ENCODE data around the gene JAK1. TPM values are rescaled to one million over a fixed set of nuclear protein-coding genes. Genes with fewer than 3 reads are reported as not detected.
A peak's percentile ranks its signal among the peaks of the same experiment; 100 is the strongest.
"Not testable (repeated sequence)": the region's sequence is repeated elsewhere in the genome, so short reads cannot be mapped to it uniquely, and the experiment has no call there.

The JAK1 gene
- total RNA-seq, 2 experiments from 2014 or later = 213 to 236 TPM

DNA sequence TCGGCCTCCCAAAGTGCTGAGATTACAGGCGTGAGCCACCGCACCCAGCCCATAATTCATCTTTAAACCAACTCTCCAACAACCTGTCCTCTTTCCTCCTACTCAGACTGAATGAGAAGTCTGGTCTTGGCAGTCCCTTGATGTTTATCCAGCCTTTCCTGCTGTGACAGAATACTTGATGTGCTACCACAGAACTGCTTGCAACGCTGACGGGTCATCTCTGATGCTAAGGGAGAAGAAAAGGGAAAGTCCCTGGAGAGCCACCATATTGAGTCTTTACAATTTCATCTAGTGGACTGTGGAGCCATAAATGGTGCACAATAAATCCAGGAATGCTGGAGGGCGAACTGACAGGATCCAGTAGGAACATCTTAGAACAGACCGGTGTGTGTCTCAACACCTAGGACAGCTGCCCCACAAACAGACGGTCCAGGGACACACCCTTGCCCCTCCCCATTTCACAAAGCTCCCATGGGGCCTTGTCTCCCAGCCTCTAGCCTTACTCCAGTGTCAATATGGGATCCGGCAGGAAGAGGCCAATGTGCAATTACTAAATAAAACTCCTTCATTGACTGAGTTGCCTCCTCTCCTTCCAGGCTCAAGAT lies 30.7 kb downstream of the JAK1 start:
- no peak overlapping the region for H3K27ac Mint-ChIP-seq
- peaks cover 28% of the 10 kb centered on the region for H3K4me1 Mint-ChIP-seq
- peaks cover 30% of the 10 kb centered on the region for H3K36me3 Mint-ChIP-seq

GRCh38 chr1:64934878-64935275 lies 31.5 kb downstream of the JAK1 start:
- Mint-ChIP-seq H3K4me3 (no peak overlapping the region), H3K27ac (no peak overlapping the region)

More for the DNA sequence above, 30.7 kb downstream of the JAK1 start:
- no peak overlapping the region for H3K4me3 Mint-ChIP-seq
- no peak for ATAC-seq (ENCODE audit: low read depth)
- no peak for DNase-seq
- peaks cover 4% of the 10 kb centered on the region for H3K9me3 Mint-ChIP-seq
- POLR2A ChIA-PET = no interaction called here
- H3K27me3 Mint-ChIP-seq = no peaks in the 10 kb centered on the region

DNA sequence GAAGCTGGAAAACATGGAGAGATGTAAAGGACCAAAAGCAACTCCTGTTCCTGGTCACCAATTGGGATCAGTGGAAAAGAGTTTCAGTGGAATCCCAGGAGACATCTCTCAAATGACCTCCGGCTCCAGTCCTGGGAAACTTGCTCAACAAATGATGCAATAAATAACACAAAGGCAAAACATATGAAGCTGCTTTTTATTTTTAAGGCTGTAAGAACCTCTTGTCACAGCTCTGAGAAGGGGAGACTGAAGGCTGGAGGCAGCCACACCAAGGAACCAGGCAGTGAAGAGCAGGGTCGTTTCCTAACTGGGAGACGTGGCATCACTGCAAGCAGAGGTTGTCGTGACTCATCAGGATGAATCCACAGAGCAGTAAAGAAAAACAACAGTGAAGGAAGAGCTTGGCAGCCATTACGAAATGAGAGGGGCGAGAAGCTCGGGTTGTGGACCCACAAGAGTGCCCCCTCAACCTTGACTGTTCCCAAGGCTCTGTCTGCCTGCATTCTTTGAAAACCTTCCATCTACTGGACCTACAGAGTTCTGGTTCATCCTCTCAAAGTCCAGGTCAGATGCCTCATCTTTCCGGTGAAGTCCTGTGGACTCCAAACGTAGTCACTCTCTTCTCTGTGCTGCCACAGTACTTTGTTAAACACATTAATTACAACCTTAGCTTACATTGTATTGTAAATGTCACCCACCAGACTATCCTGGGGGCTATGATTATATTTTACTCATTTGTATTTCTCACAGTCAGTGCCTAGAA lies 32.1 kb downstream of the JAK1 start:
- Mint-ChIP-seq H3K27me3 (no peaks in the 10 kb centered on the region), H3K4me3 (no peak overlapping the region), H3K4me1 (peaks cover 31% of the 10 kb centered on the region), H3K27ac (no peak overlapping the region), H3K36me3 (peaks cover 36% of the 10 kb centered on the region), H3K9me3 (peaks cover 4% of the 10 kb centered on the region)
- POLR2A ChIA-PET = no interaction called here
- ATAC-seq (ENCODE audit: low read depth) (no peak), DNase-seq (no peak)

More at GRCh38 chr1:64934878-64935275, 31.5 kb downstream of the JAK1 start:
- ATAC-seq (ENCODE audit: low read depth) (no peak), DNase-seq (no peak)
- Mint-ChIP-seq H3K4me1 (peaks cover 31% of the 10 kb centered on the region), H3K36me3 (peaks cover 34% of the 10 kb centered on the region), H3K27me3 (no peaks in the 10 kb centered on the region), H3K9me3 (peaks cover 4% of the 10 kb centered on the region)
- POLR2A ChIA-PET = no interaction called here

DNA sequence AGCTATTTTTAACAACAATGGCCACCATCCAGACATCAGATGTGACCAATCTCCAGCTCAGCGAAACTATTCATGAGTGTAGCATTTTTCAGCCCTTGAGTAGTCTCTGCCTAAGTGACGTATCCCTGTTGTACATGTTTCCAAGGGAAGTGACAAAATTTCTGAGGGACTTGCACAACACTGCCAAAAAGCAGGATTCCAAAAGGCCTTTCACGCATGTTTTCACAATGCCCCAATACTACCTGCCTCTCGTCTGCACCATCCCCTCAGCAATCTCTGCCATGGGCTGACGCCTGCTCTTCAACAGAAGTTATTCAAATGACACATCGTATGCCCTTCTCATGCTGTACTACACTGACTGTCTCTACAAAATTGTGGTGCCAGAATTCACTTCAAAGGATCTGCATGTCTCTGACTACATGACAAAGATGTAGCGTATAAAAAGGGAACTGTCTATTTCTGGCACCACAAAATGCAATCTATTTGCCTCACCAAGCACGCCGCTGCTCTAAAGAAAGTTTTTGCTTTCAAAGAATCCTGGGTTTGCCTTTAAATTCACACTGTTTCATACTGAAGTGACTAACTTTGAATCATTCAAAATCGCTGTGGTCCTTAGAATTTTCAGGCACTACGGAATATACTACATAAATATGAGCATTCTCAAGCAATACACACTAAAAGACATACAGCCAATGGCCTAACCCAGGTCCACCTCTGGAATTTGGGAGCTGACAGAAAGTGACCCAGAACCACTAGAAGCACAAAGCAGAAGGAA lies 32.9 kb downstream of the JAK1 start:
- H3K4me1 Mint-ChIP-seq = peaks cover 35% of the 10 kb centered on the region
- H3K36me3 Mint-ChIP-seq = peaks cover 31% of the 10 kb centered on the region
- peak overlapping the region; percentile 1 for H3K4me3 Mint-ChIP-seq
- H3K27me3 Mint-ChIP-seq = no peaks in the 10 kb centered on the region
- POLR2A ChIA-PET = no interaction called here
- ATAC-seq (ENCODE audit: low read depth) (no peak), DNase-seq (no peak)
- peaks cover 1% of the 10 kb centered on the region for H3K9me3 Mint-ChIP-seq
- no peak overlapping the region for H3K27ac Mint-ChIP-seq

GRCh38 chr1:64932962-64933295 lies 33.4 kb downstream of the JAK1 start:
- DNase-seq (no peak), ATAC-seq (ENCODE audit: low read depth) (no peak)
- Mint-ChIP-seq H3K9me3 (no peaks in the 10 kb centered on the region), H3K4me1 (peaks cover 37% of the 10 kb centered on the region), H3K4me3 (no peak overlapping the region), H3K27ac (no peak overlapping the region), H3K27me3 (no peaks in the 10 kb centered on the region), H3K36me3 (peaks cover 28% of the 10 kb centered on the region)
- POLR2A ChIA-PET = no interaction called here

DNA sequence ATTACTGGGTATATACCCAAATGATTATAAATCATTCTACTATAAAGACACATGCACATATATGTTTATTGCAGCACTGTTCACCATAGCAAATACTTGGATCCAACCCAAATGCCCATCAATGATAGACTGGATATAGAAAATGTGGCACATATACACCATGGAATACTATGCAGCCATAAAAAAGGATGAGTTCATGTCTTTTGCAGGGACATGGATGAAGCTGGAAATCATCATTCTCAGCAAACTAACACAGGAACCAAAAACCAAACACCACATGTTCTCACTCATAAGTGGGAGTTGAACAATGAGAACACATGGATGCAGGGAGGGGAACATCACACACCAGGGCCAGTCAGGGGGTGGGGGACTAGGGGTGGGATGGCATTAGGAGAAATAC lies 35.7 kb downstream of the JAK1 start:
- ATAC-seq (ENCODE audit: low read depth); H3K4me3 Mint-ChIP-seq; H3K27me3 Mint-ChIP-seq; POLR2A ChIA-PET; H3K9me3 Mint-ChIP-seq; DNase-seq; H3K27ac Mint-ChIP-seq: not testable (repeated sequence)
- Mint-ChIP-seq H3K4me1 (peaks cover 40% of the 10 kb centered on the region), H3K36me3 (peaks cover 27% of the 10 kb centered on the region)

- peaks cover 29% of the 10 kb centered on the region for H3K36me3 Mint-ChIP-seq
- ATAC-seq (ENCODE audit: low read depth) = no peak
- H3K27ac Mint-ChIP-seq = no peak overlapping the region
- DNase-seq = no peak
- no peak overlapping the region for H3K4me3 Mint-ChIP-seq
- H3K9me3 Mint-ChIP-seq = no peaks in the 10 kb centered on the region
- H3K27me3 Mint-ChIP-seq = no peaks in the 10 kb centered on the region
- POLR2A ChIA-PET = no interaction called here
- H3K4me1 Mint-ChIP-seq = peaks cover 41% of the 10 kb centered on the region
These were observed 37.1 kb downstream of the JAK1 start for GRCh38 chr1:64929221-64929620.

DNA sequence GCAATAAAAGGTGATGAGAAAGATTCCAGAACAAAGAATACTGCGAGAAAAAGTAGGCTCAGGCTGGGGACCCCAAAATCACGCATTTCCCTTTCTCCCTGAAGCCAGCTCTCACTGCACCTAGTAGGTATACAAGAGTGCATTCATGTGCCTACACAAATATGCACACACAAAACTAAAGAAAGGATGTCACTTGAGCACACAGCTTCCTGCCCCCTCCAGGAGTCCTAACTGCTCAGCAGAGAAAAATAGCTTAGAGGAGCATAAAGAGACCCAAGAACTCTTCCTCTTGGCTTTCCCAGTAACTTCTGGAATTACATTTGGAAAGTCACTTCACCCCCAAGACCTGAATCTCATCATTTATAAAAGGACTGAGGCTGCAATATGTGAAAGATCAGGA lies 38.0 kb downstream of the JAK1 start:
- POLR2A ChIA-PET = interaction anchor here (0.7 kb wide), 1 partner anchor 18 kb away, joined by 3 read pairs; no protein-coding TSS in a partner anchor
- no peak overlapping the region for H3K4me3 Mint-ChIP-seq

DNA sequence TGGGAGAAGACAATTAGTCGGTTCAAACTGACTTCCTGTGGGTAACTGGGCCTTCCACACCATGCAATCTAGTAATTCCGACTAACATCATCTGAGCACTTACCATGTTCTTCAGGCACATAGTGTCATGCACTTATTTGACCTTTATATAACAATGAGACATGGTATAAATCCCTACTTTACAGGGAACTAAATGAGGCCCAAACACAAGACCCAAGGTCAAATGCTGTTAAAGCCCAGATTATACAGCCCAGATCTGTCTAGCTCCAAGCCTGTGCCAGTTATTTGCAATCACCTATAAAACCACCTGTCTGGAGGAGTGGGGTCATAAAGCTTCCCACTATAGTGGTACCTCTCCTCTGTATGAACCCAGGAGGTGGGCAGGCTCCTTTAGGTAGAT lies 40.8 kb downstream of the JAK1 start:
- POLR2A ChIA-PET = no interaction called here
- peaks cover 16% of the 10 kb centered on the region for H3K36me3 Mint-ChIP-seq
- H3K27ac Mint-ChIP-seq = no peak overlapping the region
- peaks cover 60% of the 10 kb centered on the region for H3K4me1 Mint-ChIP-seq
- no peaks in the 10 kb centered on the region for H3K27me3 Mint-ChIP-seq
- no peak overlapping the region for H3K4me3 Mint-ChIP-seq
- H3K9me3 Mint-ChIP-seq = no peaks in the 10 kb centered on the region
- ATAC-seq (ENCODE audit: low read depth) = no peak
- DNase-seq = no peak

More for the DNA sequence above, 38.0 kb downstream of the JAK1 start:
- ATAC-seq (ENCODE audit: low read depth) = no peak
- no peak for DNase-seq
- H3K9me3 Mint-ChIP-seq = no peaks in the 10 kb centered on the region
- peaks cover 38% of the 10 kb centered on the region for H3K4me1 Mint-ChIP-seq
- peaks cover 25% of the 10 kb centered on the region for H3K36me3 Mint-ChIP-seq
- peak overlapping the region; percentile 57 for H3K27ac Mint-ChIP-seq
- no peaks in the 10 kb centered on the region for H3K27me3 Mint-ChIP-seq

- H3K27me3 Mint-ChIP-seq = no peaks in the 10 kb centered on the region
- H3K27ac Mint-ChIP-seq = no peak overlapping the region
- peaks cover 49% of the 10 kb centered on the region for H3K4me1 Mint-ChIP-seq
- peak; percentile 53 for ATAC-seq (ENCODE audit: low read depth)
- no peaks in the 10 kb centered on the region for H3K9me3 Mint-ChIP-seq
- POLR2A ChIA-PET = interaction anchor here (0.6 kb wide), 1 partner anchor 110 kb away, joined by 6 read pairs; no protein-coding TSS in a partner anchor
- peak overlapping the region; percentile 3 for H3K4me3 Mint-ChIP-seq
- DNase-seq = no peak
- peaks cover 17% of the 10 kb centered on the region for H3K36me3 Mint-ChIP-seq
These were observed 43.0 kb downstream of the JAK1 start for GRCh38 chr1:64923294-64923718.

- Mint-ChIP-seq H3K9me3 (no peaks in the 10 kb centered on the region), H3K27me3 (no peaks in the 10 kb centered on the region), H3K4me3 (peak overlapping the region; percentile 7), H3K27ac (no peak overlapping the region), H3K4me1 (peaks cover 53% of the 10 kb centered on the region), H3K36me3 (peaks cover 17% of the 10 kb centered on the region)
- DNase-seq = no peak
- POLR2A ChIA-PET = no interaction called here
- ATAC-seq (ENCODE audit: low read depth) = peak; percentile 13
These were observed 44.0 kb downstream of the JAK1 start for GRCh38 chr1:64922336-64922735.

DNA sequence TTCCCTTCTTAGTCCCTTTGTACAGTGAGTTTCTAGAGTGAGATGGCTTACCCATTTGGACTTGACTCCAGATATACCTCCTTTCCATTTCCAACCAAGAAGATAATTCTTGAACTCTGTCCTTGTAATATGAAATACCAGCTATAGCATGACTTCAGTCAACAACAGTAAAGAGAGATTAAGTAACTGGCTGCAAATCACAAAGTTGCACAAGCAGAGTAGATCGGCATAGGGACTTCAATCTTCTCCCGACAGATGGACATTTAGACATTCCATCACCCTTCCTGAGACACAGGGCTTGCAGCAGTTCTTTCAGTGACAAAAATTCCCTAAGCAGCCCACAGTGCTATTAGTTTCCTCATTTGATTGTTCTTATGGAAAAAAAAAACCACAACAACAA lies 44.6 kb downstream of the JAK1 start:
- ATAC-seq (ENCODE audit: low read depth) (no peak), DNase-seq (no peak)
- Mint-ChIP-seq H3K27me3 (no peaks in the 10 kb centered on the region), H3K9me3 (no peaks in the 10 kb centered on the region), H3K36me3 (peaks cover 17% of the 10 kb centered on the region), H3K27ac (no peak overlapping the region), H3K4me1 (peaks cover 59% of the 10 kb centered on the region), H3K4me3 (no peak overlapping the region)
- POLR2A ChIA-PET = interaction anchor here (0.6 kb wide), 1 partner anchor 176 kb away, joined by 4 read pairs; no protein-coding TSS in a partner anchor

DNA sequence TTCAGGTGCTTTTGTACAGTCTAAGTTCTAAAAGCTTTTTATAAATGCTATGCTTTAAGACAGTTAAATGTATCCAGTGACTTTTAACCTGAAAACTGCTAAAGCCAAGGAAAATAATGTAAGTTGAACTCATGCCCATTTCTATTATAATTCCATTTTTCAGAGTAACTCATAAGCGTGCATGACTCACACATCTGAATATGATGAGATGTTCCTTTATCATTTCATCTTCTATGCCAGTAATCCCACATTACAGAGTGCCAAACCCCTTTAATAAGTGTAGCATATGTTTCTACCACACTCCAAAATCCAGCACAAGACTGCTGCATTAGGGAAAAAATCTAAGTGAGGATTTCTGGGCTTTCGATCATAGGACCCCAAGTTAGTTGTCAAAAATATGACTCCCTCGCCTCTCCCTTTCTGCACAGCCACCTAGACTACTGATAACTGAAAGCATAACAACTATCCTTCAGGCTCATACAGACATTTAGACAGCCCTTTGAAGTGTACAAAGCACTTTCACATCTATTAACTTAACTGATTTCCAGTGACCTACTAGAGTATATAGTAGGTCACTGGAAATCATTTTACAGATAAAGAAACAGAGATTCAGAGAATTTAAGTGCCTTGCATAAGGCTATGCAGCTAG lies 45.3 kb downstream of the JAK1 start:
- H3K36me3 Mint-ChIP-seq = peaks cover 12% of the 10 kb centered on the region
- H3K9me3 Mint-ChIP-seq = no peaks in the 10 kb centered on the region
- POLR2A ChIA-PET = interaction anchor here (0.6 kb wide), 1 partner anchor 176 kb away, joined by 4 read pairs; no protein-coding TSS in a partner anchor
- H3K27ac Mint-ChIP-seq = no peak overlapping the region
- no peak for DNase-seq
- H3K27me3 Mint-ChIP-seq = no peaks in the 10 kb centered on the region
- H3K4me3 Mint-ChIP-seq = no peak overlapping the region
- no peak for ATAC-seq (ENCODE audit: low read depth)
- H3K4me1 Mint-ChIP-seq = peaks cover 58% of the 10 kb centered on the region
